ENCODE results near the gene PDE10A. TPM values are rescaled to one million over a fixed set of nuclear protein-coding genes. Genes with fewer than 3 reads are reported as not detected.

The PDE10A gene
- total RNA-seq, 1 experiment from 2014 or later: 2.1 TPM

DNA sequence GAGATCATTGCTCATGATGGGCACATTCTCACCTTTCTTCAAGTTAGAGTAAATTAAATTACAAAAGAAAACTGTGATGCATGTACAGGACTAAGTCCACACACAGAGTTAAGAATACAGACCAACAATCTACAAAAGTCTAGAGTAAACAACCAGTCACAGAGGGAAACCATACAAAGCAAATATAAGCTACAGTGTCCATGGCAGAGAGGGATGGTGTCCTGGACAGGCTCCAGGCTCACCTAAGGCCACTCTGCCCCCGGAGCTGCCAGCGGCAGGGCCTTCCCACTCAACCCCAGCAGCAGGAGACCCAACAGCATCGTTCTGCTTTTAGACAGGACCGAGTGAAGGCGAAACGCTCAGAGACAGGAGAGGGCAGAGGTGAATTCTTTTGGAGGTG, 16.0 kb downstream of the PDE10A start:
- Histone ChIP-seq H3K9me2 (replicated peaks; ENCODE audit: low read length) (no peaks in the 10 kb centered on the region), H3K79me2 (ENCODE audit: low read length) (no peaks in the 10 kb centered on the region), H3K9me3 (ENCODE audit: low read length) (no peaks in the 10 kb centered on the region), H3K36me3 (ENCODE audit: low read depth, low read length) (no peaks in the 10 kb centered on the region), H3K9ac (ENCODE audit: low read length) (no peak overlapping the region), H4K20me1 (ENCODE audit: low read length) (no peaks in the 10 kb centered on the region), H3K4me1 (ENCODE audit: insufficient read depth, low read length) (no peaks in the 10 kb centered on the region), H3K4me3 (ENCODE audit: low read length) (no peak overlapping the region), H3K27ac (ENCODE audit: low read length) (no peak overlapping the region), H3K4me2 (ENCODE audit: low read length) (no peak overlapping the region), H2AFZ (ENCODE audit: low read length) (no peak overlapping the region), H3K27me3 (ENCODE audit: low read length) (no peaks in the 10 kb centered on the region), H3F3A (ENCODE audit: low read length, unreplicated experiment) (no peaks in the 10 kb centered on the region)
- intact Hi-C loops (cut with micrococcal nuclease): no loop called here
- TF ChIP-seq EZH2 (IDR thresholded peaks at IDR 0.05; ENCODE audit: low read length, unreplicated experiment) (no peak), EZH2phosphoT487 (IDR thresholded peaks at IDR 0.05; ENCODE audit: borderline replicate concordance, low read length) (no peak)
- TF ChIP-seq, protein P1, sequence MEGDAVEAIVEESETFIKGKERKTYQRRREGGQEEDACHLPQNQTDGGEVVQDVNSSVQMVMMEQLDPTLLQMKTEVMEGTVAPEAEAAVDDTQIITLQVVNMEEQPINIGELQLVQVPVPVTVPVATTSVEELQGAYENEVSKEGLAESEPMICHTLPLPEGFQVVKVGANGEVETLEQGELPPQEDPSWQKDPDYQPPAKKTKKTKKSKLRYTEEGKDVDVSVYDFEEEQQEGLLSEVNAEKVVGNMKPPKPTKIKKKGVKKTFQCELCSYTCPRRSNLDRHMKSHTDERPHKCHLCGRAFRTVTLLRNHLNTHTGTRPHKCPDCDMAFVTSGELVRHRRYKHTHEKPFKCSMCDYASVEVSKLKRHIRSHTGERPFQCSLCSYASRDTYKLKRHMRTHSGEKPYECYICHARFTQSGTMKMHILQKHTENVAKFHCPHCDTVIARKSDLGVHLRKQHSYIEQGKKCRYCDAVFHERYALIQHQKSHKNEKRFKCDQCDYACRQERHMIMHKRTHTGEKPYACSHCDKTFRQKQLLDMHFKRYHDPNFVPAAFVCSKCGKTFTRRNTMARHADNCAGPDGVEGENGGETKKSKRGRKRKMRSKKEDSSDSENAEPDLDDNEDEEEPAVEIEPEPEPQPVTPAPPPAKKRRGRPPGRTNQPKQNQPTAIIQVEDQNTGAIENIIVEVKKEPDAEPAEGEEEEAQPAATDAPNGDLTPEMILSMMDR (conservative IDR thresholded peaks at IDR 0.05; ENCODE audit: low read depth, low read length): no peak
- no TSS peak for BruUV-seq (replicated peaks)
- DNase-seq (no peak), ATAC-seq (peak; percentile 55)
- POLR2A ChIA-PET (ENCODE audit: unreplicated experiment): no interaction called here
- CTCF ChIA-PET: no interaction called here

DNA sequence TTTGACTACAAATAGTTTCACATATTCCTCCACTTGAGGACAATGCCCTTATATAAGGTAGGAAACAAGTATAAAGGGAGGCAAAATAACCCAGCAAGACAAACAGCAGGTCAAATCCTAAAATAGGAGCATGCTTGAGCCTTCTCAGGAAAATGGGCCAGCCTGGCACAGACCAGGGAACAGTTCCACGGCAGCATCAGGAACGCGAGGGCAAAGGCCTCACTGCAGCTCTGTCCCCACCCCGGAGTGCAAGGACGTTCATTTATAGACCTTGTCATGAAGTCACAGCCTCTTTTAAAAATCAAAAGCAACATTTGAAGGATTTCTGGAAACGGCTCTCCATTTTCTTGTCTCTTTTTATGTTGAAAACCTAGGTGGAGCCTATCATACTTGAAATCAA, 17.1 kb downstream of the PDE10A start:
- Histone ChIP-seq H3K4me3 (ENCODE audit: low read length) (no peak overlapping the region), H3K4me1 (ENCODE audit: insufficient read depth, low read length) (no peaks in the 10 kb centered on the region), H2AFZ (ENCODE audit: low read length) (no peak overlapping the region), H3K27me3 (ENCODE audit: low read length) (no peaks in the 10 kb centered on the region), H4K20me1 (ENCODE audit: low read length) (no peaks in the 10 kb centered on the region), H3F3A (ENCODE audit: low read length, unreplicated experiment) (no peaks in the 10 kb centered on the region), H3K9ac (ENCODE audit: low read length) (no peak overlapping the region), H3K79me2 (ENCODE audit: low read length) (no peaks in the 10 kb centered on the region), H3K4me2 (ENCODE audit: low read length) (no peak overlapping the region), H3K27ac (ENCODE audit: low read length) (no peak overlapping the region), H3K36me3 (ENCODE audit: low read depth, low read length) (no peaks in the 10 kb centered on the region), H3K9me3 (ENCODE audit: low read length) (no peaks in the 10 kb centered on the region), H3K9me2 (replicated peaks; ENCODE audit: low read length) (no peaks in the 10 kb centered on the region)
- BruUV-seq (replicated peaks): no TSS peak
- intact Hi-C loops (cut with micrococcal nuclease): no loop called here
- DNase-seq: no peak
- POLR2A ChIA-PET (ENCODE audit: unreplicated experiment): no interaction called here
- ATAC-seq: no peak
- CTCF ChIA-PET: no interaction called here
- no peak for TF ChIP-seq EZH2phosphoT487 (IDR thresholded peaks at IDR 0.05; ENCODE audit: borderline replicate concordance, low read length)

DNA sequence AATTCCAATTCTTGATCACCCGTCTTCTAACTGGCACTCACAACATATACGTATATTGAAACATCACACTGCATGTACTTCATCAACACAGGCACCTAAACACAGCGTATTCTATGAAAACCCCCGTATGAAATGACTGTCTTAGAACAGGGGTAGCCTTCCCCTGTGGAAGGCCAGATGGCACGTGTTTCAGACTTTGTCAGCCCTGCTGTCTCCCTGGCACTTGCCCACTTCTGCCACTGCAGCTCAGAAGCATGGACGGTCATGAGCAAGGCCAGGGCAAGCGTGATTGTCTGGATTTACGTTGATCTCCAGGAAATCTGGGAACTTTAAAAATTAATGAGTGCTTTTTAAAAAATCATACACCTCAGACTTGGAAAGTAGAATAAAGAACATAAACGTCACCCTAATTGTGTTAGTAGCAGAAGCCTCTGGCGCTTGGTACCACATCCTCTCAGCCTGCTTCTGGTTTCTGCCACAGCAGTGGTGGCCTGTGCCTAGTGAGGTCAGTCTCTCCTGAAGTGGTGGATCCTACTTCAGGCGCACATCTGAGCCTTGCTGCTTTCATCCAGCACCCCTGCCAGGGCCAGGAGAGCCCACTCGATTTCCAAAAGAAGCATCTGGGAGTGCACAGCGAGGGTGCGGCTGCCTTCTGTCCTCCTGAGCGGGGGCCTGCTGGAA, 18.3 kb downstream of the PDE10A start:
- Histone ChIP-seq H3K4me1 (ENCODE audit: insufficient read depth, low read length) (no peaks in the 10 kb centered on the region), H3K4me3 (ENCODE audit: low read length) (no peak overlapping the region), H3K27ac (ENCODE audit: low read length) (no peak overlapping the region), H3K4me2 (ENCODE audit: low read length) (no peak overlapping the region), H3K36me3 (ENCODE audit: low read depth, low read length) (no peaks in the 10 kb centered on the region), H3K9me3 (ENCODE audit: low read length) (no peaks in the 10 kb centered on the region), H3K79me2 (ENCODE audit: low read length) (no peaks in the 10 kb centered on the region), H3K27me3 (ENCODE audit: low read length) (no peaks in the 10 kb centered on the region), H3K9ac (ENCODE audit: low read length) (no peak overlapping the region), H3K9me2 (replicated peaks; ENCODE audit: low read length) (no peaks in the 10 kb centered on the region), H2AFZ (ENCODE audit: low read length) (no peak overlapping the region), H4K20me1 (ENCODE audit: low read length) (no peaks in the 10 kb centered on the region), H3F3A (ENCODE audit: low read length, unreplicated experiment) (no peaks in the 10 kb centered on the region)
- CTCF ChIA-PET: no interaction called here
- POLR2A ChIA-PET (ENCODE audit: unreplicated experiment): no interaction called here
- DNase-seq: no peak
- no peak for ATAC-seq
- no TSS peak for BruUV-seq (replicated peaks)
- TF ChIP-seq EZH2 (IDR thresholded peaks at IDR 0.05; ENCODE audit: low read length, unreplicated experiment) (no peak), EZH2phosphoT487 (IDR thresholded peaks at IDR 0.05; ENCODE audit: borderline replicate concordance, low read length) (no peak)
- TF ChIP-seq, protein P1 (conservative IDR thresholded peaks at IDR 0.05; ENCODE audit: low read depth, low read length): no peak
- intact Hi-C loops (cut with micrococcal nuclease): no loop called here

Measured in PC-3 (cell line).